Stimulated activated CD4-positive, alpha-beta T cell treated with anti-CD3 and anti-CD28 coated beads, Interleukin-12 subunit alpha, Interleukin-12 subunit beta, amount 100 ng/mL, for 4 hours (primary cell): ENCODE results near the gene FZD4.
A peak's percentile ranks its signal among the peaks of the same experiment; 100 is the strongest.
"Not testable (repeated sequence)": the region's sequence is repeated elsewhere in the genome, so short reads cannot be mapped to it uniquely, and the experiment has no call there.

Experiments used
- DNase-seq: peaks from one replicate; pipeline ENCODE4 v3.0.0-alpha.2; 2020

Gene FZD4

GRCh38 chr11:86955361-86956120 is at the start of gene FZD4:
FZD4 (minus strand) TSS chr11:86955395; CDS start chr11:86955085, 310 bp downstream.
- DNase-seq, result peak; percentile 47

GRCh38 chr11:87004281-87004680 is 49.1 kb upstream of the FZD4 start:
- not testable (repeated sequence) for DNase-seq

- no peak for DNase-seq
Observed at GRCh38 chr11:87002918-87003317, 47.7 kb upstream of the FZD4 start.

- no peak for DNase-seq
Observed at GRCh38 chr11:86999859-87000753, 44.9 kb upstream of the FZD4 start.

GRCh38 chr11:86999388-86999787 is 44.2 kb upstream of the FZD4 start:
- DNase-seq, result no peak

- DNase-seq, result no peak
Observed at GRCh38 chr11:86996953-86997570, 41.9 kb upstream of the FZD4 start.

- no peak for DNase-seq
Observed at GRCh38 chr11:86993031-86993430, 37.8 kb upstream of the FZD4 start.

- not testable (repeated sequence) for DNase-seq
Observed at GRCh38 chr11:86992340-86992739, 37.1 kb upstream of the FZD4 start.

- DNase-seq, result no peak
Observed at GRCh38 chr11:86991341-86991740, 36.1 kb upstream of the FZD4 start.

GRCh38 chr11:86990515-86990914 is 35.3 kb upstream of the FZD4 start:
- no peak for DNase-seq

- no peak for DNase-seq
Observed at GRCh38 chr11:86990031-86990430, 34.8 kb upstream of the FZD4 start.

- no peak for DNase-seq
Observed at GRCh38 chr11:86988351-86988881, 33.2 kb upstream of the FZD4 start.

GRCh38 chr11:86987679-86988078 is 32.5 kb upstream of the FZD4 start:
- DNase-seq, result no peak

GRCh38 chr11:86984701-86985100 is 29.5 kb upstream of the FZD4 start:
- DNase-seq, result no peak

- no peak for DNase-seq
Observed at GRCh38 chr11:86983021-86983488, 27.9 kb upstream of the FZD4 start.

- no peak for DNase-seq
Observed at GRCh38 chr11:86981777-86982540, 26.8 kb upstream of the FZD4 start.

GRCh38 chr11:86980086-86980796 is 25.0 kb upstream of the FZD4 start:
- no peak for DNase-seq

- DNase-seq, result no peak
Observed at GRCh38 chr11:86978756-86979608, 23.8 kb upstream of the FZD4 start.

- no peak for DNase-seq
Observed at GRCh38 chr11:86978247-86978646, 23.1 kb upstream of the FZD4 start.

GRCh38 chr11:86977441-86978050 is 22.4 kb upstream of the FZD4 start:
- no peak for DNase-seq
